Endometrial microvascular endothelial cells (primary cell): ENCODE measurements around the gene PRXL2C. TPM values are rescaled to one million over a fixed set of nuclear protein-coding genes. Genes with fewer than 3 reads are reported as not detected.
"Not testable (repeated sequence)": the region's sequence is repeated elsewhere in the genome, so short reads cannot be mapped to it uniquely, and the experiment has no call there.

Source experiments
- in situ Hi-C: cut with HindIII; loops from 2 replicates; pipeline ENCODE4 v1.10.0; 2017; ENCODE audit warnings: low sequenced_read_pairs, low pct_unique_long_range_greater_than_20kb; ENCODE audit errors: inconsistent ontology term
- total RNA-seq: library from RNA; depleted of rRNA; stranded (reverse); fragments of >200 nt; gene quantifications from one replicate; pipeline ENCODE4 v1.2.3, GENCODE V29; 2015; ENCODE audit errors: inconsistent ontology term

PRXL2C gene
- total RNA-seq, 1 donor from 2014 or later, result 21.9 TPM

DNA sequence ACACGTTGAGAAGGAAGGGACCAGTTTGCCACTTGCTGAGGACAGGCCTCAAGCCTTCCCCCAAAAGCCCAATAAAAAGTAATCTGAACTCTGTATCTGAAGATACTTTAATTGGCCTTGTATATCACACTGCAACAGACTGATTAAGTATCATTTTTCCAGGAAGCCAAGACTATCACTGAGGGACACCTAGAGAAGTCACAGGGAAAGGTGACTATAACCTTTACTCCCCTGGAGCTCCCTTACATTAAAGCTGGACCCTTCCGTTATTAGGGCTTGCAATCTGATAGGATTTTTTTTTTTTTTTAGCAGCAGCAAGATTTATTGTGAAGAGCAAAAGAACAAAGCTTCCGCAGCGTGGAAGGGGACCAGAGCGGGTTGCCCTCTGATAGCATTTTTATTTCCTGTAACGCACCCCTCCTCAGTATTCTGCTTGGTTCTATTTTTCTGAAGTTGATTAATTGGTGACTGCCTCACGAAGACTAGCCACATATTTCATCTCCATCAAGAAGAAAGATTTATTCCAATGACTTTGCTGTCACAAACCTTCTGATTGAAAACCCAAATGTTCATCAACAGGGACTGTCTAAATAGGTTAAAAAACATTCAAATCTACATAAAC lies 38.2 kb downstream of the PRXL2C start:
- in situ Hi-C loops, result no loop called here

- in situ Hi-C loops, result no loop called here
These were observed 39.7 kb downstream of the PRXL2C start for GRCh38 chr9:96615411-96615810.

DNA sequence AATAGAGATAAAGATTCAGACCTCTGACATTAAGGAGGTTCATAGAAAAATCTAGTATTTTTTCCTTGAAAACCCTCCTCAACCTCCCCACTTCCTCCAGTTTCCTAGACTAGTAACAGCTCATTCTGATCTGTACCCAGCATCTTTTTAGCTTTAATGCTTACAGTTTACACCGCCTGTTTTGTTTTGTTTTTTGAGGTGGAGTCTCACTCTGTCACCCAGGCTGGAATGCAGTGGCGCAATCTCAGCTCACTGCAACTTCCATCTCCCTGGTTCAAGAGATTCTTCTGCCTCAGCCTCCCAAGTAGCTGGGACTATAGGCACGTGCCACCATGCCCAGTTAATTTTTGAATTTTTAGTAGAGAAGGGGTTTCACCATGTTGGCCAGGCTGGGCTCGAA lies 40.5 kb downstream of the PRXL2C start:
- in situ Hi-C loops, result not testable (repeated sequence)

- in situ Hi-C loops, result no loop called here
These were observed 42.0 kb downstream of the PRXL2C start for GRCh38 chr9:96612966-96613589.

GRCh38 chr9:96612105-96612965 lies 42.8 kb downstream of the PRXL2C start:
- in situ Hi-C loops, result no loop called here

DNA sequence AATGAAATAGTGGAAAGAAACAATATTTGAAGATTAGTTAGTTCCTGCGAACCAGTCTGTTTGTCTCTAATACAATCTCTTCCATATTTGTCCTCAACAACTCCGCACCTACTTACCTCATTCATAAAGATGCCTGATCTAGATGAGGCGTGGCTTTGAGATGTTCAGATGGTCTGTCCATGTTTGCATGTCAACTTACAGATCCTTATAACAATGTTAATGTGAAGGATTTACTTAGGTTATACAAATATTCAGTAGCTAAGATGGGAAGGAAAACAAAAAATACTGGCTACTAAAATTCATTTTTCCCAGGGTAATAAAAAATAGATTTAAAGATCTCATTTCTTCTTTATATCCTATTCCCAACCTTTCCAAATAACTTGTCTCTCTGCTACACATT lies 43.8 kb downstream of the PRXL2C start:
- in situ Hi-C loops, result no loop called here

DNA sequence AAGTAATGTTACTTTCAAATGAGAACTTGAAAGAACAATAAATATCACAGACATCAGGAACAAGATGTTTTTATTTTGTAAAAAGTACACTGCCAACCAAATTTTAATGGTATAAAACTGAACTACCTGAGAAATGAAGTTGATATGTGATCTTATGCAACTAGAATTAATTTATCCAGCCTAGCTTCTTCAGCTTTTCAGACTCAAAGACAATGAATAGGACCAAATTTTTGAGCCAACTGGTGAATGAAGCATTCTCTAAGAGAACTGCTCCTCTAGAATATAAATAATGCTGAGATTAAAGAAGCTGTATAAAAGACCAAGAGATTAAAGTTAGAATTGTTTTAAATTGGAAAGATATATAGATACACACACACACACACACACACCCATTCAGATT lies 45.4 kb downstream of the PRXL2C start:
- in situ Hi-C loops, result no loop called here

- in situ Hi-C loops, result no loop called here
These were observed 47.1 kb downstream of the PRXL2C start for GRCh38 chr9:96607971-96608370.

DNA sequence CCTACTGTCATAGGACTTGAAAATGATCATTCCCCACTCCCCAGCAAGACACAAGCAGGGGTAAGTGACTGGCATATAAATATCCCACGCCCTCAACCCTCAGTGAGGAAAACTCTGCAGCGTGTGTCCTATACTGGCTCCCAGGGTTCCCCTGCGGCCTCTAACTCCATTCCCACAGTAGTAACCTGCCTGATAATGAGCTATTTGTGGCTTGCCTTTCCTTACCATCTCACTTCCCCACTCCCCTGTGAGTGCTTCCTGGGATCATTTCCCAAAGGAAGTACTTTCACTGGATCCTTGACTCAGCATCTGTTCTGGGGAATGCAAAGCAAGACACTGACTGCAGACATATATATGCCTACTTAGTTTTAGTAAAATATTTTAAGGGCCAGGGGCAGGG lies 49.8 kb downstream of the PRXL2C start:
- in situ Hi-C loops, result no loop called here

DNA sequence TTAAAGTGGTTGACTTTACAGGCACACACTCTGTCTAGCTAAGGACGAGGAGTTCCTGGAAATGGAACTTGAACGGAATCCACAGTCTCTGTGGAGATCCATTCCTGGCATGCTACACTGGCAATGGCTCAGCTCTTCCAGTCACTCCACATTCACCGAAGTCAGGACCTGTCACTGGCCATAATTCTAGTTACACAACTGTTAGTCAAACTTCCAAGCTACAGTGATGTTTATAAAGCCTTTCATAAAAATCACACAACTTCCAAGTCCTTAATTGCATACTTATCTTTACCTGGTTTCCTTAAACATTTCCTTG lies 51.2 kb downstream of the PRXL2C start:
- in situ Hi-C loops, result no loop called here

DNA sequence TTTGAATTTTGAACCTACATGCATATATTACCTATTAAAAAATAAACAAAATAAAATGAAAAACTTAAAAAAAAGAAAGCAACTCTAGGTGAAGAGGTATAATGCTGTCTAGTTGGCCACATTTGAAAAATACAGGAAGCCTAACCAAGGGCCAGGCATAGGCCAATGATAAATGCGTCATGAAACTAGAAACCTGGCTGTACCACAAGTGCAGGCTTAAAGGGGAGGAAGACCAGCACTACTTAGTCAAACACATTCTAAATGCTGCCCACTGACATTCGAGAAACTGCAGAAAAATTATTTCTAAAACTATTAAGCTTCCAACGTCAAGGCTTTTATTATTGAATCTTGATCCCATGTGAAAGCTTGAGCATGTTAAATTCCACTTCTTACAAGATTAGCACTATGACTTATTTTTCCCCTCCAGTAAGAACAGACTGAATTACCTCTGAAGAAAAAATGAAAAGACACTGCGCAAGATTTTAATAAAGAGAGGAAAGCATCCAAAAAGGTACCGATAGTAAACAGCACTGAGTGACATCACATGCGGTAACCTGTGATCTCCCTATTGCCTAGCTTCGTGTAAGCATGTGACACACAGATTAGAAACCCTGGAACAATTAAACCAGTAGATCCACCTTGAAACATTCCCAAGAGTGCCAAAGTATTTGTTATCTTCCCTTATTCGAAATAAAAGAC lies 51.7 kb downstream of the PRXL2C start:
- in situ Hi-C loops, result no loop called here

DNA sequence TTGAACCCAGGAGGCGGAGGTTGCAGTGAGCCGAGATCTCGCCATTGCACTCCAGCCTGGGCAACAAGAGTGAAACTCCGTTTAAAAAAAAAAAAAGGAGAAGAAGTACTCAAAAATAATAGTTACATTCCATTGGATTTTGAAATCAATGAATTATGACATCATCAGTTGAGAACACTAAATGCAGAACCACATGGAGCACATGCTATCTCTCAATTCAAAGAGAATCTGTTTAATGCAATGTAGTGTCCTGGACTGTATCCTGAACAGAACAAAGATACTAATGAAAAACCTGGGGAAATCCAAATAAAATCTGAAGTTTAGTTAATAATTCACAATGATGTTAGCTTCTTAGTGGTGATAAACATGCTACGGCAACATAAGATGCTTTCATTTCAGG lies 55.8 kb downstream of the PRXL2C start:
- in situ Hi-C loops, result no loop called here

GRCh38 chr9:96596601-96597111 lies 58.5 kb downstream of the PRXL2C start:
- in situ Hi-C loops, result no loop called here

Other genes starting within 250 kb of the PRXL2C start
- 11.1 TPM for gene ZNF367, start 236.9 kb downstream of the PRXL2C start, total RNA-seq
- 5.3 TPM for gene HABP4, start 205.1 kb downstream of the PRXL2C start, total RNA-seq
- gene CDC14B, start 35.5 kb downstream of the PRXL2C start, total RNA-seq, result 1.6 TPM
- gene ZNF510, start 122.8 kb upstream of the PRXL2C start, total RNA-seq, result 5.5 TPM
- 5.3 TPM for gene ZNF782, start 199.2 kb upstream of the PRXL2C start, total RNA-seq